GM18951 (cell line): Measurements from ENCODE around the gene SRP14.

Experiments
- POLR2A ChIP-seq: IDR thresholded peaks from 4 replicates; pipeline ENCODE4 v1.6.1; 2011; ENCODE audit warnings: mild to moderate bottlenecking; ENCODE audit not compliant: insufficient read length, insufficient read depth; ENCODE audit errors: extremely low read depth
- in situ Hi-C: fragments of 300-500 bp; cut with MboI; formaldehyde crosslinking; loops from one replicate; pipeline ENCODE4 v1.12.0; 2022; ENCODE audit warnings: low sequenced_read_pairs, mixed read lengths, inconsistent platforms; ENCODE audit not compliant: unreplicated experiment

Gene SRP14

GRCh38 chr15:40072216-40072990 is 33.4 kb upstream of the SRP14 start:
- no peak for TF ChIP-seq POLR2A
- in situ Hi-C loops = no loop called here

GRCh38 chr15:40070608-40071218 is 31.7 kb upstream of the SRP14 start:
- in situ Hi-C loops = no loop called here
- no peak for TF ChIP-seq POLR2A

DNA sequence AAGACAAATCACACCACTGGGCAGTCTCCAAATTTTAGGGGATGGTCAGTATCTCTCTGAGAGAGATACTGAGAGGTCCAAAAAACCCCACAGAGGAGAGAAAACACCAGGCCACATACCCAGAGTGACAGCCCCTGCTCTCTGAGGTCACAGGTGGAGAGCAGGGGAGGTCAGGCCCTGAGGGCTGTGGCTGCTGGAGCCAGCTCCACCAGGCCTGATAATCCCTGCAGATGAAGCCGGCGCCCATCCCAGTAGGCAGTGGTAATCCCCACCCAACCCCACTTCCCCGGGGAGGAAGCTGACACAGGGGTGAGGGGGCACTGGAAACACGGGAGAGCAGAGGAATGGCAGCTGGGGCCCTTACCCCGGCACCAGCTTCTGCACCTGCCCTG is 31.2 kb upstream of the SRP14 start:
- no peak for TF ChIP-seq POLR2A
- in situ Hi-C loops = no loop called here

GRCh38 chr15:40069178-40070165 is 30.5 kb upstream of the SRP14 start:
- peak; percentile 71 for TF ChIP-seq POLR2A
- in situ Hi-C loops = no loop called here

GRCh38 chr15:40067921-40068624 is 29.1 kb upstream of the SRP14 start:
- no peak for TF ChIP-seq POLR2A
- in situ Hi-C loops = no loop called here

DNA sequence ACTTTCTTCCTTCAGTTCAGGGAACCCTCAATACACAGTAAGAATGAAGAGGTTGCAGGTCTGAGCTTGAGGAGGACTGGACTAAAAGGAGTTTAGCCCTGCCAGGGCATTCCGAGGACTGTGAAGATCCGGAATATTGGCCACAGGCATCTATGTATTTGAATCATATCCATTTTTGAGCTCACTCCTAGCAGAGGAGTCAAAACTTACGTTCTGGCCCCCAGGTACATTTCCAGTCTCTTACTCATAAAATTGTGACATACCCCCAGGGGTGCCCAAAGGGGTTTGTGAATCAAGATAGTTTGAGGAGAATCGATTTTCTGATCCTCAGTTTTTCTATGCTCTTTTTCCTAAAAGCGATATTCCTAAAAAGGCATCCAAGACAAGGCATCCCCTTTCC is 27.6 kb upstream of the SRP14 start:
- in situ Hi-C loops = no loop called here
- TF ChIP-seq POLR2A = no peak

- in situ Hi-C loops = no loop called here
- no peak for TF ChIP-seq POLR2A
Observed at GRCh38 chr15:40065166-40065565, 26.2 kb upstream of the SRP14 start.

DNA sequence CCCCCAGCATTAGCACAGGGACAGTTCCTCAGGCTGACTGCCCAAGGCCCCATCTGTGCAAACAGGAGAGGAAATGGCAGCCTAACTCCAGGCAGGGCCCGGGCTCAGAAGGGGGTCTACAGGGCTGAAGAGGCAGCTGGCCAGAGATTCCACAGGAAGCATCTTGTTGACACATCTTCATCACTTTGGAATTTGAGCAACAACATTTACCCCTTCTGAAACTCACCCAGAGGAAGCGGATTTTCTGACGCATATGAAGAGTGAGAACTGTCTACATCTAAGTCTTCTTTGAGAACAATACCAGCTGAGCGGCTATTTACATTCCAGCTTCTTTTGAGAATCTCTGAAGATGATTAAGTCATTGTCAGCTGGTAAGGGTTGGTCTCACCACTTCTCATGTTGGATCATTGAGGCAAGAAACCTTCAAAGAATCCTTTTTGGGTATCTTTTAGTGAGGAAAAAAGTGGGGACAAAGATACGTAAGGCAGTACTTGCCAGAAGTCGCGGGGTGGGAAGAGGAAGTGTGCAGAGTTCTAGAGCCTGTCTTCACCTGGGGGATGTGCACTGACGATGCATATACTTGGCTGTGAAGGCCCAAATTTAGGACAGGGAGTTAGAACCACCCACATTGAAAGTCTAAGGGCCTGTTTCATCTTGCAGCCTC is 25.4 kb upstream of the SRP14 start:
- peak; percentile 25 for TF ChIP-seq POLR2A
- in situ Hi-C loops = no loop called here

- in situ Hi-C loops = no loop called here
- no peak for TF ChIP-seq POLR2A
Observed at GRCh38 chr15:40063563-40064011, 24.6 kb upstream of the SRP14 start.

DNA sequence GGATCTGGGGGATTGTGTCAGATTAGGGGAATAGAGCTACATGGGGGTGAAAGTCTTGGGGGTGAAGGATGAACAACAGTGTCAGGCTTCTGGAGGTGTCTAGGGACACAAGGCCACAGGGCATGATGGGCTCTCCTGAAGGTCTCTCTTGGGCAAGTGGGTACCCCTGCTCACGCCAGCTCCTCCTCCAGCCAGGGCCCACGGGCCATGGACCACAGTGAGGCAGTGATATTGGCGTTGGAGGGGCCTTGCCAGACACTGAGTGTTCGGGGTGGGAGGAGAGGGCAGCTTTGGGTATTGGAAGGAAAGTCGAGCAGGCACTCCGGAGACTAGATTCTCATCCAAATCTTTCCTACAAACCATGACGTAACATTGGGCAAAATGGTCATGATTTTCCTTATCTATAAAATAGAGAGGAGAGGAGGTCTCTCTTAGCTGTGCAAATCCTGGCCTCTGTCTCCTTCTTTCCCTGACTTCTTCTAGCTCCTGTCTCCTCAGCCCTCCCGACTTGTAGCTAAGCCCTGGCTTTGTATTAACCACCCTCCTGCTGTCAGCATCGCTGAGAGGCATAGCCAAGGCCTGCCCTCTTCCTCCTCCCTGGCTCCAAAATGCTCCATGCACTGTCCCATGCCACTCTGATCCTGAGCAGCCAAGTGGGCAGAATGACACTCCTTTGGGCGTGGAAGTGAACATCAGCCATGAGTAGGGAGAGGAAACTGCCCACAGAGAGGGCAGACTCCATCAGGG is 24.0 kb upstream of the SRP14 start:
- in situ Hi-C loops = no loop called here
- TF ChIP-seq POLR2A = no peak

DNA sequence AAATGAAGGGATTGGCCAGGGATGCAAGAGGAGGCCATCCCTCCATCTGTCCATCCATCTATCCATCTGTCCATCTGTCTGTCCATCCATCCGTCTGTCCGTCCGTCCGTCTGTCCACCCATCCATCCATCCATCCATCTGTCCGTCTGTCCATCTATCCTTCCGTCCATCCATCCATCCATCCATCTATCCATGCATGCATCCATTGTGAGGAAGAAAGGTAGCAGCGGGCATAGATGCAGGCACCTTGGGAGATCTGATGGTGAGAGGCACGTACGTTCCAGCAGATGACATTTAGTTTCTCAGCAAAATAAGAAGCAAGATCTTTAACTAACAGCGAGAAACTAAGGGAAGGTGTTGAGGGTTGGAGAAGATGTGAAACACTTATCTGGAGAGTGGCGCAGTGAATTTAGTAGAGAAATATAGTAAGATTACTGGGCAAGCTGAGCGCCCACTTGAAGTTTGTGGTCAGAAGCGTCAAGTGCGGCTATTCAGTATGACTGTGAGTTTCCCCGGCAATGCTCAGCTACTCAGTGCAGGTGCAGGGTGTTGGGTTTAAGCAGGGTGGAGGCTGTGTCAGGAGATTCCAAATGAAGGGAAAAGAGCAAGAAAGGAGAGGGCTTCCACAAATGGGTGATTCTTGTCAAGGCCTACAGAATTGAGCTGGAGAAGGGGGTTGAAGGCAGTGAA is 22.4 kb upstream of the SRP14 start:
- in situ Hi-C loops = no loop called here
- TF ChIP-seq POLR2A = no peak
